ENCODE measurements around the gene SLC25A11.

GRCh38 chr17:4893272-4893671 lies 46.6 kb downstream of the SLC25A11 start:
- TF ChIP-seq TAF1 (IDR thresholded peaks at IDR 0.05; ENCODE audit: low read depth, low read length), result no peak
- TF ChIP-seq POLR2A (IDR thresholded peaks at IDR 0.05; ENCODE audit: low read depth, low read length), result no peak
- TF ChIP-seq POU2F2 (IDR thresholded peaks at IDR 0.05; ENCODE audit: low read depth, low read length), result no peak
- TF ChIP-seq POLR2AphosphoS5 (IDR thresholded peaks at IDR 0.05; ENCODE audit: low read depth, low read length), result no peak
- no peak for TF ChIP-seq PAX5 (IDR thresholded peaks at IDR 0.05; ENCODE audit: insufficient read depth, low read length, severe bottlenecking)
